ENCODE results near the gene UQCC2.

Gene UQCC2

DNA sequence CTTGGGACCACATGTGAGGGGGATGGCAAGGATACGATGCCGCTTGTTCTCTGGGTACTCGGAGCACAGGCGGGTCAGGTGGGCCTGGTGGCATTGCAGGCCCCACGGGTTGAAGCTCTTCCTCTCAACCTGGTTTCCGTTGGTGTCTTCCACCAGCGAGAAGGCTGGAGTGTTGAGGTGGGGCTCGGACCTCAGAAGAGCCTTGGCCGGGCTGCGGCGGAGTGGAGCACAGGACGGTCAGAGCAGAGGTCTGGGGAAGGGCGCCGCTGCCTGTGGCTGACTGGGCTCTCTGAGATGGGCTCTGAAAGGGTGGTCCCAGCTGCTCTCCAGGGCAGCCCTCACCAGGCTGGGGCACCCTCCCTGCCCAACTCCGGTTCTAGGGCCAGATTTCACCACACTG is 15.2 kb upstream of the UQCC2 start:
- Histone ChIP-seq H4K8ac (ENCODE audit: low read depth, low read length) (no peak overlapping the region), H2AFZ (ENCODE audit: low read length) (no peak overlapping the region), H2BK120ac (ENCODE audit: low read depth, low read length) (no peak overlapping the region), H2BK5ac (ENCODE audit: low read length) (no peak overlapping the region), H3K4me2 (ENCODE audit: insufficient read depth, low read length, poor library complexity, severe bottlenecking) (no peak overlapping the region), H3K36me3 (replicated peaks in 1 of 2; ENCODE audit: control insufficient read depth in 2 of 2, insufficient read depth in 2 of 2, low read length in 2 of 2) (no peaks in the 10 kb centered on the region), H3K18ac (ENCODE audit: low read length) (peak overlapping the region; percentile 65), H3K4me3 (ENCODE audit: low read length in 2 of 2) (no peak overlapping the region), H3K9ac (ENCODE audit: low read depth, low read length, poor library complexity) (peak overlapping the region; percentile 67), H3K14ac (ENCODE audit: low read length) (no peak overlapping the region), H3K27ac (replicated peaks; ENCODE audit: low read length) (no peak overlapping the region), H3K23ac (ENCODE audit: low read depth, low read length, poor library complexity) (peak overlapping the region; percentile 77), H3K79me1 (ENCODE audit: low read depth, low read length) (no peaks in the 10 kb centered on the region), H2BK12ac (ENCODE audit: low read length) (no peak overlapping the region), H2BK15ac (ENCODE audit: low read length) (no peak overlapping the region), H3K4ac (ENCODE audit: low read length) (no peak overlapping the region), H4K91ac (ENCODE audit: low read depth, low read length, poor library complexity) (peak overlapping the region; percentile 24), H3K9me3 (replicated peaks in 1 of 2; ENCODE audit: control insufficient read depth in 2 of 2, insufficient read depth in 1 of 2, low read depth in 1 of 2, low read length in 2 of 2) (no peaks in the 10 kb centered on the region), H3K27me3 (ENCODE audit: control insufficient read depth in 3 of 3, insufficient read depth in 3 of 3, low read depth in 1 of 3, low read length in 3 of 3) (peaks cover 0 to 39% (median 0%) of the 10 kb centered on the region in 3 experiments), H3K4me1 (ENCODE audit: control insufficient read depth in 2 of 2, insufficient read depth in 1 of 2, low read depth in 1 of 2, low read length in 2 of 2) (peaks cover 0 to 7% of the 10 kb centered on the region in 2 donors), H2AK5ac (ENCODE audit: low read depth, low read length) (peak overlapping the region; percentile 33)
- no peak for DNase-seq (ENCODE audit: low spot score)
- WGBS, 2 donors (ENCODE audit: extremely low coverage in 2 of 2, insufficient read length in 2 of 2, insufficient replicate concordance in 1 of 2), result no CpG with 5 or more reads among the region's 15 CpGs

DNA sequence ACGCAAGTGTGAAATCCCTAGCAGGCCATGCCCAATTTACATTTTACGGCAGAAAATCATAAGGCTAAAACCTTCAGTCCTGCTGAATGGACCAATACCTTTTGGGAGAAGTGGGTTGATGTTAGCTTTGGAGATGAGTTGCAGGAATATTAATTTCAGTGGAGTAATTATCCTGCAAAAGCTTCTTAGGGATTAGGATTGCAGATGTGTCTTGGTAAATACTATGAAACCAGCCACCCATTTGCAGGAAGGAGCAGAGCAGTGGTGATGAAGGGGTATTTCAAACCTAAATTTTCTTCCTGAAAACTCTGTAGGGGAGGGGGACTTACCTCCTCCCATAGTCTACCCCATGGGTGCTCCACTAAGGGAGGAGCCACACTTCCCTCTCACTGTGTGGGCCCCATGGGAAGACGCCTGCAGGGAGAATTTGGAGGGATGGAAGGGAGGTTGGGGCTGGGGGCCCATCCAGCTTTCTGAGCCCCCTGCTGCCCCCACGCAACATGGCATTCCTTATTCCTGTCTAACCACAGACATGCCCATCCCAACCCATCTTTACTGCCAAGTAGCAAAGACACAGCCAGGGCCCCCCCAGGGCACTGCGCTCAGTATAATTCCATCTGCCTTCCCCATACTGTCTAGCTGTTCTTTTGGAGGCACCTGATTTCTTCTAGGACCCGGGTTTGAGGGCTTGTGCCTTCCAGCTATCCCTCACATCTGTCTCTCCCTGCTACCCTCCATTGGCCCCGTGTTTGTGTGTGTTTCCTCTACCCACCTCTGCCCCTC is 14.6 kb upstream of the UQCC2 start:
- no peak overlapping the region for H3K18ac ChIP-seq (ENCODE audit: low read length)
- H3K27ac ChIP-seq (replicated peaks; ENCODE audit: low read length), result no peak overlapping the region
- peak overlapping the region; percentile 67 for H3K9ac ChIP-seq (ENCODE audit: low read depth, low read length, poor library complexity)
- no peak overlapping the region for H2BK15ac ChIP-seq (ENCODE audit: low read length)
- no peak overlapping the region for H2BK12ac ChIP-seq (ENCODE audit: low read length)
- no CpG with 5 or more reads among the region's 7 CpGs for WGBS, 2 donors (ENCODE audit: extremely low coverage in 2 of 2, insufficient read length in 2 of 2, insufficient replicate concordance in 1 of 2)
- DNase-seq (ENCODE audit: low spot score), result no peak
- no peak overlapping the region for H3K4me2 ChIP-seq (ENCODE audit: insufficient read depth, low read length, poor library complexity, severe bottlenecking)
- no peak overlapping the region for H3K4me3 ChIP-seq (ENCODE audit: low read length in 2 of 2)
- no peaks in the 10 kb centered on the region for H3K79me1 ChIP-seq (ENCODE audit: low read depth, low read length)
- H3K4me1 ChIP-seq (ENCODE audit: control insufficient read depth in 2 of 2, insufficient read depth in 1 of 2, low read depth in 1 of 2, low read length in 2 of 2), result peaks cover 0 to 7% of the 10 kb centered on the region in 2 donors
- no peaks in the 10 kb centered on the region for H3K9me3 ChIP-seq (replicated peaks in 1 of 2; ENCODE audit: control insufficient read depth in 2 of 2, insufficient read depth in 1 of 2, low read depth in 1 of 2, low read length in 2 of 2)
- H3K4ac ChIP-seq (ENCODE audit: low read length), result no peak overlapping the region
- H2AFZ ChIP-seq (ENCODE audit: low read length), result no peak overlapping the region
- H2BK120ac ChIP-seq (ENCODE audit: low read depth, low read length), result no peak overlapping the region
- peaks cover 0 to 38% (median 0%) of the 10 kb centered on the region in 3 experiments for H3K27me3 ChIP-seq (ENCODE audit: control insufficient read depth in 3 of 3, insufficient read depth in 3 of 3, low read depth in 1 of 3, low read length in 3 of 3)
- H4K91ac ChIP-seq (ENCODE audit: low read depth, low read length, poor library complexity), result peak overlapping the region; percentile 24
- no peak overlapping the region for H2BK5ac ChIP-seq (ENCODE audit: low read length)
- H3K36me3 ChIP-seq (replicated peaks in 1 of 2; ENCODE audit: control insufficient read depth in 2 of 2, insufficient read depth in 2 of 2, low read length in 2 of 2), result no peaks in the 10 kb centered on the region
- no peak overlapping the region for H3K14ac ChIP-seq (ENCODE audit: low read length)
- H4K8ac ChIP-seq (ENCODE audit: low read depth, low read length), result no peak overlapping the region
- H3K23ac ChIP-seq (ENCODE audit: low read depth, low read length, poor library complexity), result peak overlapping the region; percentile 77
- H2AK5ac ChIP-seq (ENCODE audit: low read depth, low read length), result no peak overlapping the region

DNA sequence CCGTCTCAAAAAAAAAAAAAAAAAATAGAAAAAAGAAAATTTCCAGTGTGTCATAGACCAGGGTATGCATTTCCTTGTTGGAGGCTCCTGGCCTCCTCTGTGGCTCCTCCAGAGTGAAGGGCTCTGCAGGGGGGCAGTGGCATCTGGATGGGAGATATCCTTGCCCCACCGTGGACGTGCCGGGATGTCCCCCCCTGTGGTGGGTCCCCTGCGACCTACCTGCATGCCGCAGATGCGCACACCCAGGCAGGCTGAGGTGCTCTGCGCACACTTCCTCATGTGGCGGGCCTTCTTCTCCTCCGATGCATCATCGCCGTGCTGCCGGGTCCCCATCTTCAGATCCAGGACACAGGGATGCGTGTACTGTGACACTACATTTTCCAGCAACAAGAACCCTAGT is 13.7 kb upstream of the UQCC2 start:
- Histone ChIP-seq H3K27me3 (ENCODE audit: control insufficient read depth in 3 of 3, insufficient read depth in 3 of 3, low read depth in 1 of 3, low read length in 3 of 3) (peaks cover 0 to 40% (median 0%) of the 10 kb centered on the region in 3 experiments), H3K4me2 (ENCODE audit: insufficient read depth, low read length, poor library complexity, severe bottlenecking) (no peak overlapping the region), H3K14ac (ENCODE audit: low read length) (no peak overlapping the region), H4K91ac (ENCODE audit: low read depth, low read length, poor library complexity) (no peak overlapping the region), H3K9ac (ENCODE audit: low read depth, low read length, poor library complexity) (no peak overlapping the region), H3K9me3 (replicated peaks in 1 of 2; ENCODE audit: control insufficient read depth in 2 of 2, insufficient read depth in 1 of 2, low read depth in 1 of 2, low read length in 2 of 2) (no peaks in the 10 kb centered on the region), H3K18ac (ENCODE audit: low read length) (no peak overlapping the region), H2AK5ac (ENCODE audit: low read depth, low read length) (no peak overlapping the region), H3K36me3 (replicated peaks in 1 of 2; ENCODE audit: control insufficient read depth in 2 of 2, insufficient read depth in 2 of 2, low read length in 2 of 2) (no peaks in the 10 kb centered on the region), H2AFZ (ENCODE audit: low read length) (no peak overlapping the region), H4K8ac (ENCODE audit: low read depth, low read length) (no peak overlapping the region), H3K4me3 (ENCODE audit: low read length in 2 of 2) (no peak overlapping the region), H3K23ac (ENCODE audit: low read depth, low read length, poor library complexity) (peak overlapping the region; percentile 59), H2BK12ac (ENCODE audit: low read length) (no peak overlapping the region), H3K4me1 (ENCODE audit: control insufficient read depth in 2 of 2, insufficient read depth in 1 of 2, low read depth in 1 of 2, low read length in 2 of 2) (peaks cover 0 to 2% of the 10 kb centered on the region in 2 donors), H2BK120ac (ENCODE audit: low read depth, low read length) (no peak overlapping the region), H3K79me1 (ENCODE audit: low read depth, low read length) (no peaks in the 10 kb centered on the region), H3K27ac (replicated peaks; ENCODE audit: low read length) (no peak overlapping the region), H2BK5ac (ENCODE audit: low read length) (no peak overlapping the region), H2BK15ac (ENCODE audit: low read length) (no peak overlapping the region), H3K4ac (ENCODE audit: low read length) (no peak overlapping the region)
- no peak for DNase-seq (ENCODE audit: low spot score)
- WGBS, 2 donors (ENCODE audit: extremely low coverage in 2 of 2, insufficient read length in 2 of 2, insufficient replicate concordance in 1 of 2), result no CpG with 5 or more reads among the region's 14 CpGs

DNA sequence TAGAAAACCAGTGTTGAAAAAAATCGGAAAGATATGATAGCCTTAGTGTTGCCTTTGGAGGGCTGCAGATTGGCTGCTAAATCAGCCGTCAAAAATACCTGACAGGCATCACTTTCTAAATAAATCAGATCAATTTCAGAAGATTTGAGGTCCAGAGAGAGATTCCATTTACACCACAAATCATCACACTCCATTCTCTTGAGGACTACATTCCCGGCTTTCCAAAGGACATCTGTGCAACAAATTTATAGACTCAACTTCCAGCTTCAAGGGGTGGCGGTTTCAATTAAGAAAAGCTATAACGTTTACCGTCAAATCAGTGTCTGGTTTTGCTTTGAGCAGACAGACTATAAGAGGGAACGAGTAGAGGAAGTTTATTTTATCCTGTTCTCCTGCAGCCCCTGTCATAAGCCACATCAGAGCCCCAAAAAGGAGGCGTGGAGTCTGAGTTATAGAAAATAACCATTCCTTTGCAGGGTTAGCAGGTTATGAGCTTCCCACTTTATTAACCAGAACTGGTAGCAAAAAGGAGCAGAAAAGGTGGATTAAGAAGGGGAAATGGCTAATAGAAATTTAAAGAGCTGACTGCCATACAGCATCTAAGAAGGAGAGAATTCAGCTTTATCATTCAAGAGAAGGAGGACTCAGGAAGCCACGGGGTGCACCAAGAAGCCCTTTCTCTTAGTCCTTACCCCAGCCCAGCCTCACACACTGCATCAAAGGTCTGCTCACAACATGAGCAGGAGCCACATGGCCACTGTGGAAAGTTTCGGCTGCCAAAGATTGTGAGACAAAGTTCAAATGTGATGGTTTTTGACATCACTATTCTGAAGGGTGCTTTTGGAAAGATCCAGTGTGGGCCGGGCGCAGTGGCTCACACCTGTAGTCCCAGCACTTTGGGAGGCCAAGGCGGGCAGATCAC is 12.9 kb upstream of the UQCC2 start:
- H2AFZ ChIP-seq (ENCODE audit: low read length), result no peak overlapping the region
- no peak overlapping the region for H3K4me3 ChIP-seq (ENCODE audit: low read length in 2 of 2)
- no peak overlapping the region for H3K23ac ChIP-seq (ENCODE audit: low read depth, low read length, poor library complexity)
- no peak overlapping the region for H2AK5ac ChIP-seq (ENCODE audit: low read depth, low read length)
- no peak overlapping the region for H2BK15ac ChIP-seq (ENCODE audit: low read length)
- H3K4me1 ChIP-seq (ENCODE audit: control insufficient read depth in 2 of 2, insufficient read depth in 1 of 2, low read depth in 1 of 2, low read length in 2 of 2), result peaks cover 0 to 2% of the 10 kb centered on the region in 2 donors
- no peak overlapping the region for H2BK12ac ChIP-seq (ENCODE audit: low read length)
- no peak overlapping the region for H4K91ac ChIP-seq (ENCODE audit: low read depth, low read length, poor library complexity)
- H3K4ac ChIP-seq (ENCODE audit: low read length), result no peak overlapping the region
- no peak overlapping the region for H2BK120ac ChIP-seq (ENCODE audit: low read depth, low read length)
- no peak overlapping the region for H3K27ac ChIP-seq (replicated peaks; ENCODE audit: low read length)
- H3K14ac ChIP-seq (ENCODE audit: low read length), result no peak overlapping the region
- no peak overlapping the region for H3K18ac ChIP-seq (ENCODE audit: low read length)
- H2BK5ac ChIP-seq (ENCODE audit: low read length), result no peak overlapping the region
- WGBS, 2 donors (ENCODE audit: extremely low coverage in 2 of 2, insufficient read length in 2 of 2, insufficient replicate concordance in 1 of 2), result no CpG with 5 or more reads among the region's 13 CpGs
- no peak overlapping the region for H3K9ac ChIP-seq (ENCODE audit: low read depth, low read length, poor library complexity)
- DNase-seq (ENCODE audit: low spot score), result no peak
- no peaks in the 10 kb centered on the region for H3K9me3 ChIP-seq (replicated peaks in 1 of 2; ENCODE audit: control insufficient read depth in 2 of 2, insufficient read depth in 1 of 2, low read depth in 1 of 2, low read length in 2 of 2)
- no peaks in the 10 kb centered on the region for H3K79me1 ChIP-seq (ENCODE audit: low read depth, low read length)
- no peak overlapping the region for H3K4me2 ChIP-seq (ENCODE audit: insufficient read depth, low read length, poor library complexity, severe bottlenecking)
- H3K36me3 ChIP-seq (replicated peaks in 1 of 2; ENCODE audit: control insufficient read depth in 2 of 2, insufficient read depth in 2 of 2, low read length in 2 of 2), result no peaks in the 10 kb centered on the region
- H3K27me3 ChIP-seq (ENCODE audit: control insufficient read depth in 3 of 3, insufficient read depth in 3 of 3, low read depth in 1 of 3, low read length in 3 of 3), result peaks cover 0 to 41% (median 0%) of the 10 kb centered on the region in 3 experiments
- no peak overlapping the region for H4K8ac ChIP-seq (ENCODE audit: low read depth, low read length)
